ENCODE results near the gene STK39.

DNA sequence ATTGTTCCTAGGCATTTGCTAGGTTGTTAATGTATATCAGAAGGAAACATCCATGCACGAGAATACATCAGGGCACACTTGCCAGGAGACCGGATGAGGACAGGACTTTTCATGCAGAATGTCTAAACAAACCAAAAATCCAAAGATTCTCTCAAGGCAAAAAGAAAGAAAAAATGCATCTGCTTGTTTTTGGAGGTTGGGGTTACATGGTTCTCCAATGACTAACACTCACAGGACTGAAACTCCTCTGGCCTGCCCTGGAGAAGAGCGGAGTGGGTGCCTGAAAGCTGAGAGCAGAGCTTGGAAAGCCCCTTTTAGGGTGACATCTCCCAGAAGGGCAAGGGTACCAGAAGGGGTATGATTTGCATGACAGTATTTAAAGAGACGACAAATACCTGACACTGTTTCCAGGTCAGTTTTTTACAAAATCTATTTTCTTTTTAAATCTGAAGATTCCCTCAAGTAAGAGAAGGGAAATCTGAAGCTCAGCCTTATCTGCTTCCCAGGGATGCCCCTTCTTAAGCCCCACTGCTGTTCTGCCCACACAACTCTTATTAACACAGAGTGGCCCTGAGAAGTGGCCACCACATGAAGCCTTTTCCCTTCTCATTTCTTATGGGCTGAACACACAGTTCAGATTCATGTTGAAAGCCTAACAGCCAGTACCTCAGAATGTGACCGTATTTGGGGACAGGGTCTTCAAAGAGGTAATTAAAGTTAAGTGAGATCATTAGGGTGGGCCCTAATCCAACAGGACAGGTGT is 216.4 kb downstream of the STK39 start:
- TF ChIP-seq, protein P1, sequence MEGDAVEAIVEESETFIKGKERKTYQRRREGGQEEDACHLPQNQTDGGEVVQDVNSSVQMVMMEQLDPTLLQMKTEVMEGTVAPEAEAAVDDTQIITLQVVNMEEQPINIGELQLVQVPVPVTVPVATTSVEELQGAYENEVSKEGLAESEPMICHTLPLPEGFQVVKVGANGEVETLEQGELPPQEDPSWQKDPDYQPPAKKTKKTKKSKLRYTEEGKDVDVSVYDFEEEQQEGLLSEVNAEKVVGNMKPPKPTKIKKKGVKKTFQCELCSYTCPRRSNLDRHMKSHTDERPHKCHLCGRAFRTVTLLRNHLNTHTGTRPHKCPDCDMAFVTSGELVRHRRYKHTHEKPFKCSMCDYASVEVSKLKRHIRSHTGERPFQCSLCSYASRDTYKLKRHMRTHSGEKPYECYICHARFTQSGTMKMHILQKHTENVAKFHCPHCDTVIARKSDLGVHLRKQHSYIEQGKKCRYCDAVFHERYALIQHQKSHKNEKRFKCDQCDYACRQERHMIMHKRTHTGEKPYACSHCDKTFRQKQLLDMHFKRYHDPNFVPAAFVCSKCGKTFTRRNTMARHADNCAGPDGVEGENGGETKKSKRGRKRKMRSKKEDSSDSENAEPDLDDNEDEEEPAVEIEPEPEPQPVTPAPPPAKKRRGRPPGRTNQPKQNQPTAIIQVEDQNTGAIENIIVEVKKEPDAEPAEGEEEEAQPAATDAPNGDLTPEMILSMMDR (conservative IDR thresholded peaks at IDR 0.05), result no peak
- no peak for TF ChIP-seq ZFX (IDR thresholded peaks at IDR 0.05)

Measured in C4-2B (cell line).